IMR-90 (cell line): ENCODE measurements around the gene NMS. TPM values are rescaled to one million over a fixed set of nuclear protein-coding genes. Genes with fewer than 3 reads are reported as not detected.

Experiments
- ATAC-seq: fragments of 200-7000 bp; cut with Tn5 transposase; 2 replicates; pipeline ENCODE4 v1.9.1; 2020; ENCODE audit warnings: low read depth, mild to moderate bottlenecking, moderate library complexity
- BruUV-seq: library from RNA; stranded (reverse); fragments of 400-500 nt; replicated peaks from 2 replicates; lab custom pipeline; 2021; lab: Mats Ljungman, UMichigan
- CTCF ChIA-PET: fragments of 300-600 bp; formaldehyde crosslinking; extraction: SDS; loops from one replicate; lab custom pipeline; 2021; ENCODE audit warnings: antibody characterized with exemption; lab: Yijun Ruan, JAX
- POLR2A ChIA-PET: fragments of 300-600 bp; sonication (Branson Sonifier 250); formaldehyde crosslinking; loops from one replicate; lab custom pipeline; 2022; ENCODE audit warnings: antibody characterized with exemption; ENCODE audit not compliant: unreplicated experiment; lab: Charles Lee
- DNase-seq: peaks from one replicate; pipeline ENCODE4 v3.0.0; 2013
- H2AFZ ChIP-seq: replicated peaks from 2 replicates; pipeline ENCODE3; 2013; ENCODE audit warnings: low read length, mild to moderate bottlenecking; ENCODE audit not compliant: poor library complexity
- H2AK5ac ChIP-seq: 2 replicates; pipeline ENCODE4 v1.6.1; 2013; ENCODE audit warnings: low read depth, low read length, inconsistent platforms
- H2AK9ac ChIP-seq: replicated peaks from 2 replicates; pipeline ENCODE3; 2013; ENCODE audit warnings: mild to moderate bottlenecking, low read depth, low read length, moderate library complexity; ENCODE audit not compliant: poor library complexity
- H2BK120ac ChIP-seq: 2 replicates; pipeline ENCODE4 v1.6.1; 2013; ENCODE audit warnings: low read depth, low read length, inconsistent platforms
- H2BK15ac ChIP-seq: 3 replicates; pipeline ENCODE4 v1.6.1; 2013; ENCODE audit warnings: low read depth, low read length, inconsistent platforms
- H2BK20ac ChIP-seq: 2 replicates; pipeline ENCODE4 v1.6.1; 2013; ENCODE audit warnings: low read depth, mild to moderate bottlenecking, inconsistent platforms, low read length, moderate library complexity
- H2BK5ac ChIP-seq: 2 replicates; pipeline ENCODE4 v1.6.1; 2013; ENCODE audit warnings: mild to moderate bottlenecking, low read depth, low read length, inconsistent platforms; ENCODE audit not compliant: poor library complexity, severe bottlenecking
- H3K14ac ChIP-seq: replicated peaks from 2 replicates; pipeline ENCODE4 v1.6.1; 2013; ENCODE audit warnings: low read depth, low read length, inconsistent platforms
- H3K18ac ChIP-seq: 2 replicates; pipeline ENCODE4 v1.6.1; 2013; ENCODE audit warnings: low read depth, low read length, control low read depth
- H3K23ac ChIP-seq: 2 replicates; pipeline ENCODE4 v1.6.1; 2013; ENCODE audit warnings: low read depth, low read length, inconsistent platforms
- H3K27ac ChIP-seq: 2 replicates; pipeline ENCODE4 v1.5.1; 2013; ENCODE audit warnings: mild to moderate bottlenecking, control low read depth, low read length; ENCODE audit not compliant: insufficient read depth
- H3K27me3 ChIP-seq: 2 replicates; pipeline ENCODE4 v1.6.1; 2013; ENCODE audit warnings: low read length; ENCODE audit not compliant: control insufficient read depth, insufficient read depth
- H3K36me3 ChIP-seq: 2 replicates; pipeline ENCODE4 v1.6.1; 2013; ENCODE audit warnings: low read length, mixed read lengths; ENCODE audit not compliant: control insufficient read depth, insufficient read depth
- H3K4ac ChIP-seq: 2 replicates; pipeline ENCODE4 v1.6.1; 2013; ENCODE audit warnings: low read depth, low read length, inconsistent platforms
- H3K4me1 ChIP-seq: 2 replicates; pipeline ENCODE4 v1.6.1; 2013; ENCODE audit warnings: low read length, mixed read lengths; ENCODE audit not compliant: control insufficient read depth, insufficient read depth
- H3K4me2 ChIP-seq: 2 replicates; pipeline ENCODE4 v1.6.1; 2013; ENCODE audit warnings: low read depth, mild to moderate bottlenecking, control low read depth, low read length, moderate library complexity
- H3K4me3 ChIP-seq: 2 replicates; pipeline ENCODE4 v1.5.1; 2013; ENCODE audit warnings: low read depth, mild to moderate bottlenecking, control low read depth, low read length, moderate library complexity; ENCODE audit not compliant: insufficient read depth
- H3K56ac ChIP-seq: 2 replicates; pipeline ENCODE4 v1.6.1; 2013; ENCODE audit warnings: low read length, inconsistent platforms; ENCODE audit not compliant: insufficient read depth; ENCODE audit errors: extremely low read depth
- H3K79me1 ChIP-seq, 2 experiments: 2 replicates each; pipeline ENCODE4 v1.6.1; 2013; ENCODE audit warnings: low read length in 2 of 2, inconsistent platforms in 1 of 2, low read depth in 1 of 2
- H3K9ac ChIP-seq: 2 replicates; pipeline ENCODE4 v1.6.1; 2013; ENCODE audit warnings: low read depth, low read length, control low read depth
- H3K9me1 ChIP-seq: 2 replicates; pipeline ENCODE4 v1.6.1; 2013; ENCODE audit warnings: low read length, inconsistent platforms; ENCODE audit not compliant: insufficient read depth
- H3K9me3 ChIP-seq: 2 replicates; pipeline ENCODE4 v1.6.1; 2013; ENCODE audit warnings: low read length; ENCODE audit not compliant: control insufficient read depth, insufficient read depth
- H4K20me1 ChIP-seq: 2 replicates; pipeline ENCODE4 v1.6.1; 2013; ENCODE audit warnings: low read length, inconsistent platforms; ENCODE audit not compliant: insufficient read depth
- H4K5ac ChIP-seq: 2 replicates; pipeline ENCODE4 v1.6.1; 2013; ENCODE audit warnings: mild to moderate bottlenecking, low read depth, low read length, control low read depth
- H4K8ac ChIP-seq, 2 experiments: 2 replicates each; pipeline ENCODE4 v1.6.1; 2013; ENCODE audit warnings: low read depth in 2 of 2, low read length in 2 of 2, control low read depth in 1 of 2, inconsistent platforms in 1 of 2
- H4K91ac ChIP-seq: 2 replicates; pipeline ENCODE4 v1.6.1; 2013; ENCODE audit warnings: low read depth, low read length, inconsistent platforms; ENCODE audit not compliant: insufficient read depth
- CEBPB ChIP-seq: IDR thresholded peaks from 2 replicates; pipeline ENCODE4 v1.6.1; 2012; ENCODE audit warnings: low read depth, low read length, improper control_type of control experiment
- CHD1 ChIP-seq: IDR thresholded peaks from 2 replicates; pipeline ENCODE4 v1.6.1; 2012; ENCODE audit warnings: low read depth, low read length, improper control_type of control experiment
- ELK1 ChIP-seq: fragments of 150-350 bp; IDR thresholded peaks from 2 replicates; pipeline ENCODE4 v1.6.1; 2016; ENCODE audit warnings: low read depth, mild to moderate bottlenecking, low read length, moderate library complexity, borderline replicate concordance
- MAFK ChIP-seq: IDR thresholded peaks from 2 replicates; pipeline ENCODE4 v1.6.1; 2012; ENCODE audit warnings: low read depth, low read length, improper control_type of control experiment
- MAZ ChIP-seq: IDR thresholded peaks from 2 replicates; pipeline ENCODE4 v1.6.1; 2012; ENCODE audit warnings: low read depth, mild to moderate bottlenecking, low read length, improper control_type of control experiment, moderate library complexity, borderline replicate concordance
- MXI1 ChIP-seq: IDR thresholded peaks from 2 replicates; pipeline ENCODE4 v1.6.1; 2012; ENCODE audit warnings: low read depth, mild to moderate bottlenecking, low read length, moderate library complexity, borderline replicate concordance
- NFE2L2 ChIP-seq: fragments of 150-350 bp; IDR thresholded peaks from 2 replicates; pipeline ENCODE4 v1.6.1; 2016; ENCODE audit warnings: low read depth, mild to moderate bottlenecking, low read length
- POLR2A ChIP-seq: IDR thresholded peaks from 2 replicates; pipeline ENCODE4 v1.6.1; 2012; ENCODE audit warnings: mild to moderate bottlenecking, low read depth, low read length
- RAD21 ChIP-seq: IDR thresholded peaks from 2 replicates; pipeline ENCODE4 v1.6.1; 2012; ENCODE audit warnings: low read length, improper control_type of control experiment
- RFX5 ChIP-seq: IDR thresholded peaks from 2 replicates; pipeline ENCODE4 v1.8.0; 2012; ENCODE audit warnings: low read depth, mild to moderate bottlenecking, low read length, moderate library complexity
- WGBS, 2 experiments: methylation state at CpG; one replicate each; pipeline versions ENCODE4 v1.1.5 to v1.1.7; 2013; ENCODE audit warnings: missing lambda C conversion rate in 2 of 2; ENCODE audit not compliant: insufficient read length in 1 of 2; ENCODE audit errors: extremely low coverage in 2 of 2; 5-methylcytosine and 5-hydroxymethylcytosine counted together
- dilution Hi-C: fragments of 300-500 bp; cut with HindIII; formaldehyde crosslinking; loops from one replicate; pipeline ENCODE4 v1.14.3; 2018; ENCODE audit warnings: low sequenced_read_pairs; ENCODE audit not compliant: unreplicated experiment
- in situ Hi-C: fragments of 300-500 bp; cut with MboI; formaldehyde crosslinking; loops from 3 replicates; pipeline ENCODE4 v1.14.3; 2019; ENCODE audit warnings: low sequenced_read_pairs, inconsistent platforms, mixed read lengths
- intact Hi-C: fragments of 100-400 bp; cut with micrococcal nuclease; formaldehyde crosslinking; loops from 2 replicates; pipeline ENCODE4 v1.10.0; 2022
- polyA plus RNA-seq, 3 experiments: library from polyadenylated mRNA; depleted of rRNA; stranded (reverse); fragments of >200 nt; gene quantifications; 2 replicates each; pipeline ENCODE4 v1.2.3, GENCODE V29; 2012; ENCODE audit warnings: low replicate concordance in 1 of 3
- total RNA-seq: library from RNA; depleted of rRNA; stranded (reverse); fragments of >200 nt; gene quantifications from 2 replicates; pipeline ENCODE4 v1.2.3, GENCODE V29; 2012
- TF ChIP-seq, protein P1 (sequence below): fragments of 150-350 bp; IDR thresholded peaks from 2 replicates; pipeline ENCODE4 v1.6.1; 2017; ENCODE audit warnings: mild to moderate bottlenecking, antibody characterized with exemption, low read length, low read depth

The NMS gene
- total and polyA plus RNA-seq, 2 of the 4 experiments (the other 2 are of a cell fraction), result not detected

- no peaks in the 10 kb centered on the region for H3K36me3 ChIP-seq
- H3K18ac ChIP-seq, result no peak overlapping the region
- no peak overlapping the region for H4K8ac ChIP-seq
- no peak overlapping the region for H2BK20ac ChIP-seq
- H3K14ac ChIP-seq, result no peak overlapping the region
- no peaks in the 10 kb centered on the region for H3K79me1 ChIP-seq
- H3K4me3 ChIP-seq, result no peak overlapping the region
- H2BK15ac ChIP-seq, result no peak overlapping the region
- BruUV-seq, result no TSS peak
- no peak overlapping the region for H4K5ac ChIP-seq
- intact Hi-C loops, result loop anchor here (10.0 kb wide), 1 partner anchor 560 kb away; no protein-coding TSS in a partner anchor
- no peak overlapping the region for H2AFZ ChIP-seq
- no peak overlapping the region for H2AK9ac ChIP-seq
- ChIA-PET POLR2A (no interaction called here), CTCF (interaction anchor here (0.6 kb wide), 1 partner anchor 836 kb away, joined by 3 read pairs; no protein-coding TSS in a partner anchor)
- no peak overlapping the region for H3K4ac ChIP-seq
- no peak overlapping the region for H3K4me2 ChIP-seq
- no peak overlapping the region for H3K56ac ChIP-seq
- WGBS, 2 experiments, result 80% methylated on average over 1 of the region's 4 CpGs; no CpG with 5 or more reads in 1 of the 2 experiments
- in situ Hi-C loops, result no loop called here
- no peak for TF ChIP-seq MAZ
- no peak for TF ChIP-seq NFE2L2
- no peak for TF ChIP-seq MAFK
- TF ChIP-seq CEBPB, result no peak
- TF ChIP-seq CHD1, result no peak
- no peak for TF ChIP-seq ELK1
- no peak for TF ChIP-seq RFX5
- TF ChIP-seq POLR2A, result no peak
- no peak for TF ChIP-seq RAD21
- TF ChIP-seq, protein P1, sequence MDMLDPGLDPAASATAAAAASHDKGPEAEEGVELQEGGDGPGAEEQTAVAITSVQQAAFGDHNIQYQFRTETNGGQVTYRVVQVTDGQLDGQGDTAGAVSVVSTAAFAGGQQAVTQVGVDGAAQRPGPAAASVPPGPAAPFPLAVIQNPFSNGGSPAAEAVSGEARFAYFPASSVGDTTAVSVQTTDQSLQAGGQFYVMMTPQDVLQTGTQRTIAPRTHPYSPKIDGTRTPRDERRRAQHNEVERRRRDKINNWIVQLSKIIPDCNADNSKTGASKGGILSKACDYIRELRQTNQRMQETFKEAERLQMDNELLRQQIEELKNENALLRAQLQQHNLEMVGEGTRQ, result no peak
- no peak for TF ChIP-seq MXI1
- no peaks in the 10 kb centered on the region for H3K9me1 ChIP-seq
- no peak overlapping the region for H3K23ac ChIP-seq
- H3K27me3 ChIP-seq, result peaks cover 24% of the 10 kb centered on the region
- H3K4me1 ChIP-seq, result no peaks in the 10 kb centered on the region
- H2AK5ac ChIP-seq, result no peak overlapping the region
- H4K20me1 ChIP-seq, result no peaks in the 10 kb centered on the region
- dilution Hi-C loops, result no loop called here
- H2BK120ac ChIP-seq, result no peak overlapping the region
- no peak overlapping the region for H3K9ac ChIP-seq
- DNase-seq (no peak), ATAC-seq (no peak)
- no peak overlapping the region for H3K27ac ChIP-seq
- no peaks in the 10 kb centered on the region for H3K9me3 ChIP-seq
- H2BK5ac ChIP-seq, result no peak overlapping the region
- no peak overlapping the region for H4K91ac ChIP-seq
Observed at GRCh38 chr2:100424277-100424875, 45.9 kb upstream of the NMS start.
